ENCODE data around the gene CCNJL. TPM values are rescaled to one million over a fixed set of nuclear protein-coding genes. Genes with fewer than 3 reads are reported as not detected.

CCNJL gene
- total and polyA plus RNA-seq, 2 experiments from 2014 or later = 8.1 to 10.8 TPM

DNA sequence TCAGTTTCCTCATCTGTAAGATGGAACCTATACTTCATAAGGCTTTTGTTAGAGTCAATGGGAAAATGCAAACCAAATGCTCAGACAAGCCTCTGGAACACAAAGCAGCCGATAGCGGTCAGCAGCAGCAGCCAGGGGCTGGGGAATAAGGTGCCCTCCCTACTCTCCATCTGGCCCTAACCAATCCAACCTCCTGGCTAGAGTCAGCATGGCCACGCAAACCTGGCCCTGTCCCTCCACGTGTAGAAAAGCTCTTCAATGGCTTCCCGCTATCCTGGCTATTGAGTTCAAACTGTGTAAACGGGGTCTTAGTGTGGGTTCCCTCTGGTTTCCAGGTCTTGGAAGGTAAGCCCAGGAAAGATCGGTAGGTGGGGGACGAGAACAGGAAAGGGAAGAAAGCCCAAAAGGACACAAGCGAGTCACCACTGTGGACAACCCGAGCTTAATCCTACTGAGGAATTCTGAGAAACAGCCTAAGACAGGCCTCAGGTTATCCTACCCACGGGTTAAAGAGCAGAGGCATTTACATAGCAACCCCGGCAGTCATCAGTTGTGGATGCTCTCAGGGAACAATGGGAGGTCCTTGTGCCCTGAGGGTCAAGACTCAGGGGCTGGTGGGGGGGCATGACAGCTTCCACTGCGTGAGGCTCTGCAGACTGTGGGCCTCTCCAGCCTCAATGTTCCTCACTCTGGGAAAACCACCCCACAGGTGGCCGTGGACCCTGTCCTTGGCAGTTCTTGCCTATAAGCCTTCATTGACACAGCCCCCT lies 52.2 kb downstream of the CCNJL start:
- Histone ChIP-seq H3K9me3 (ENCODE audit: low read depth) (no peaks in the 10 kb centered on the region), H3K27me3 (no peaks in the 10 kb centered on the region), H3K79me2 (peaks cover 11% of the 10 kb centered on the region), H3K9me2 (replicated peaks; ENCODE audit: insufficient read depth) (no peaks in the 10 kb centered on the region), H3K27ac (peak overlapping the region; percentile 96), H4K20me1 (ENCODE audit: insufficient read depth, poor library complexity, severe bottlenecking) (no peaks in the 10 kb centered on the region), H2AFZ (no peak overlapping the region), H3K36me3 (replicated peaks; ENCODE audit: insufficient read depth, low read depth) (no peaks in the 10 kb centered on the region), H3K4me2 (no peak overlapping the region), H3K4me3 (no peak overlapping the region), H3K4me1 (ENCODE audit: insufficient read depth) (peaks cover 34% of the 10 kb centered on the region)
- DNase-seq (ENCODE audit: low spot score) = peak; percentile 33
- TF ChIP-seq EZH2phosphoT487 (IDR thresholded peaks at IDR 0.05; ENCODE audit: low read depth, severe bottlenecking, unreplicated experiment) (no peak), CTCF (IDR thresholded peaks at IDR 0.05; ENCODE audit: poor library complexity) (no peak)
- WGBS (ENCODE audit: low lambda C conversion rate, missing lambda C conversion rate) = 79% methylated on average over 14 of the region's 14 CpGs

- Histone ChIP-seq H3K79me2 (peaks cover 9% of the 10 kb centered on the region), H2AFZ (no peak overlapping the region), H3K27me3 (no peaks in the 10 kb centered on the region), H3K4me2 (no peak overlapping the region), H3K4me3 (no peak overlapping the region), H3K4me1 (ENCODE audit: insufficient read depth) (peaks cover 34% of the 10 kb centered on the region), H3K27ac (peak overlapping the region; percentile 96), H3K9me3 (ENCODE audit: low read depth) (no peaks in the 10 kb centered on the region), H3K9me2 (replicated peaks; ENCODE audit: insufficient read depth) (no peaks in the 10 kb centered on the region), H3K36me3 (replicated peaks; ENCODE audit: insufficient read depth, low read depth) (no peaks in the 10 kb centered on the region), H4K20me1 (ENCODE audit: insufficient read depth, poor library complexity, severe bottlenecking) (no peaks in the 10 kb centered on the region)
- WGBS (ENCODE audit: low lambda C conversion rate, missing lambda C conversion rate) = 91% methylated on average over 7 of the region's 7 CpGs
- no peak for DNase-seq (ENCODE audit: low spot score)
- TF ChIP-seq EZH2 (IDR thresholded peaks at IDR 0.05; ENCODE audit: borderline replicate concordance) = no peak
- no peak for TF ChIP-seq EZH2phosphoT487 (IDR thresholded peaks at IDR 0.05; ENCODE audit: low read depth, severe bottlenecking, unreplicated experiment)
- TF ChIP-seq CTCF (IDR thresholded peaks at IDR 0.05; ENCODE audit: poor library complexity) = no peak
Observed at GRCh38 chr5:160259341-160259740, 53.0 kb downstream of the CCNJL start.

GRCh38 chr5:160254706-160255105 lies 57.7 kb downstream of the CCNJL start:
- no peaks in the 10 kb centered on the region for H3K27me3 ChIP-seq
- no peak overlapping the region for H3K27ac ChIP-seq
- no peaks in the 10 kb centered on the region for H4K20me1 ChIP-seq (ENCODE audit: insufficient read depth, poor library complexity, severe bottlenecking)
- no peaks in the 10 kb centered on the region for H3K4me1 ChIP-seq (ENCODE audit: insufficient read depth)
- over 99% methylated on average over 6 of the region's 6 CpGs for WGBS (ENCODE audit: low lambda C conversion rate, missing lambda C conversion rate)
- H3K4me2 ChIP-seq = no peak overlapping the region
- no peaks in the 10 kb centered on the region for H3K9me2 ChIP-seq (replicated peaks; ENCODE audit: insufficient read depth)
- no peaks in the 10 kb centered on the region for H3K9me3 ChIP-seq (ENCODE audit: low read depth)
- no peak overlapping the region for H3K4me3 ChIP-seq
- no peak overlapping the region for H2AFZ ChIP-seq
- TF ChIP-seq CTCF (IDR thresholded peaks at IDR 0.05; ENCODE audit: poor library complexity) = no peak
- DNase-seq (ENCODE audit: low spot score) = no peak
- H3K36me3 ChIP-seq (replicated peaks; ENCODE audit: insufficient read depth, low read depth) = no peaks in the 10 kb centered on the region
- H3K79me2 ChIP-seq = peaks cover 2% of the 10 kb centered on the region

All from hepatocyte (in vitro differentiated cells).